HUDEP-2 (cell line): Measurements from ENCODE around the gene ST6GALNAC2.

Experiments
- DNase-seq, 76 experiments: peaks; one replicate each; lab custom pipeline; 2025; ENCODE audit not compliant: unreplicated experiment in 76 of 76; lab: John Stamatoyannopoulos, UW

Gene ST6GALNAC2

DNA sequence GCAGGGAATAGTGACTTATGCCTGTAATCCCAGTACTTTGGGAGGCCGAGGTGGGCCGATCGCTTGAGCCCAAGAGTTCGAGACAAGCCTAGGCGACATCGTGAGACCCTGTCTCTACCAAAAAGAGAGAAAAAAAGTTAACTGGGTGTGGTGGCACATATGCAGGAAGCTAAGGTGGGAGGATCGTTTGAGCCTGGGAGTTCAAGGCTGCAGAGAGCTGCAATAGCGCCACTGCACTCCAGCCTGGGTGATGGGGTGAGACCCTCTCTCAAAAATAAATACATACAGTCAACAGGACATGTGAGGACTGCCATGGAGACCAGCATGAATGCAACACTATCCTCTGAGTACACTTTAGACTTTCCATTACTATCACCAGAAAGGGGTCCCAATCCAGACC lies 15.4 kb upstream of the ST6GALNAC2 start:
- no peak for DNase-seq

- no peak for DNase-seq
These were observed 14.2 kb upstream of the ST6GALNAC2 start for GRCh38 chr17:76599694-76600460.

DNA sequence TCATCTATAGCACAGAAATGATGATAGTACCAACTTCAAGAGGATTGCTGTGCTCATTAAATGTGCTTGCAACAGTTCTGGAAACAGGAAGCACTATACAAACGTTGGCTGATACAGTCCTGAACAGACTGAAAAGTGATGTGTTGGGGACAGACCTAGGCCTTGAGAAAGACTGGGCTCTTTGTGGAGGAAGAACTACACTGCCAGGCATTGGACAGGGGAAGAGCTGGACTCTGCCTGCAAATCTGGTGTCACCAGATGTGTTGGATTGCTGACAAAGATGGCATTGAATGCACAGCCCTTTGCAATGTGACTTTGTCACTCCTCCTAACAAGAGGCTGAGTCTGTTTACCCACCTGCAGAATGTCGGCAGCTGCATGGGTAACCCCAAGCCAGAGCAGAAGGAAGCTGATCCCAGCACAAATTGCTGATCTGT lies 12.4 kb upstream of the ST6GALNAC2 start:
- DNase-seq = no peak

- DNase-seq = peak in 1 of 76 experiments; percentile 13
These were observed 11.7 kb upstream of the ST6GALNAC2 start for GRCh38 chr17:76597156-76598003.

- no peak for DNase-seq
These were observed 9.0 kb upstream of the ST6GALNAC2 start for GRCh38 chr17:76594690-76595089.

- no peak for DNase-seq
These were observed 8.3 kb upstream of the ST6GALNAC2 start for GRCh38 chr17:76593959-76594358.

DNA sequence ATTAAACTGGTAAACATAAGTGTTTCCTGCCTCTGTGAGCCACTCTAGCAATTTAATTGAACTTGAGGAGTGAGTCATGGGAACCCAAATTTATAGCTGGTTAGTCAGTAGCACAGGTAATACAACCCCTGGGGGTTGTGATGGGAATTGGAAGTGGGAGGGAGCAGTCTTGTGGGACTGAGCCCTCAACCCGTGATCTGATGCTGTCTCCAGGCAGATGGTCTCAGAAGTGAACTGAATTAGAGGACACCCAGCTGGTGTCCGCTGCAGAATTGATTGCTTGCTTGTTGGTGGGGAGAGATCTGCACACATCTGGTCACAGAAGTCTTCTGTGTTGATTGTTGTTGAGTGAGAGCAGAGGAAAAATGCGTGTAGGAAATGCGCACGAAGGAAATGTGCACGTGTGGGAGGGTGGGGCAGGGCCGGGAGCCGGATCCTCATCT lies 7.7 kb upstream of the ST6GALNAC2 start:
- DNase-seq = no peak

GRCh38 chr17:76588182-76588581 lies 2.5 kb upstream of the ST6GALNAC2 start:
- DNase-seq = no peak

GRCh38 chr17:76586741-76587487 lies 1.3 kb upstream of the ST6GALNAC2 start:
- no peak for DNase-seq

- DNase-seq = no peak
These were observed 519 bp downstream of the ST6GALNAC2 start for GRCh38 chr17:76585033-76585648.

DNA sequence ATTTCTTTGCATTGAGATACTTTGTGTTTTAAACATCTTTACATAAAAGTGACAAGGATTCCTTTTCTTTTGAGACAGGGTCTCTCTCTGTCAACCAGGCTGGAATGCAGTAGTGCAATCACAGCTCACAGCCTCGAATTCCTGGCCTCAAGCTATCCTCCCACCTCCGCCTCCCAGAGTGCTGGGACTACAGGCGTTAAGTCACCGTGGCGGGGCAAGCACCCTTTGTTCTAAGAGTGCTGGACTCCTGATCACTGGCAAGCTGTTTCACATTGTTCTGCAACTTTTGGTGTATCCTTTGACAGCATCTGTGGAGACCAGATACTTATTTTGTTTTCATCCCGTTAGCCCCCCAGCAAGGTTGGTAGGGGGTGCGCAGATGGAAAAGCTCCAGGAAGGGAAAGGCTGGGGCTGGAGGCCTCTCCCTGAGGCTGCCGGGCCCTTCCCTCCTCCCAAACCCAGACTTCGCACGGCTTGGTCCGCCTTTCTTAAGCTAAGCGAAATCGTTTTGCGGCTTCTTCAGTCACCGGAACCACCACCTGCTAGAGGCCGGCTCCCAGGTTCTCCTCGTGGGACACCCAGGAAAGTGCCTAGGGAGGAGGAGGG lies 1.1 kb downstream of the ST6GALNAC2 start:
- DNase-seq = no peak

GRCh38 chr17:76582660-76583059 lies 3.0 kb downstream of the ST6GALNAC2 start:
- no peak for DNase-seq

DNA sequence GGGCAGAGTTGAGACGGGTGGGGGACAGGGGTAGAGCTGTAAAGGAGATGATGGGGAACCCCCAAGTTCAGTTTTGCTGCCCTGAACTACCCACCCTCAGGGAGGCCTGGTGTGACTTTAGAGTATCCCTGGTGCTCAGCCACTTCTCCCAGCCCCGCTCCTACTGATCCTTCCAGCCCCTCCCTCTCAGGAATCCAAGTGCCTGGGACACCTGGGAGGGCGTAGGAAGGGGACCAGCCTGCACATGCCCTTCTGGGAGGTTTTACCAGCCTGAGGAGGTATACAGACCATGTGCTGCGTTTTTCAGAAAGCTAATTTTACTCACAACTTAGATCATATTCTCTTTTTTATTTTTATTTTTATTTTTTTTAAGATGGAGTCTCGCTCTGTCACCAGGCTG lies 4.1 kb downstream of the ST6GALNAC2 start:
- no peak for DNase-seq

DNA sequence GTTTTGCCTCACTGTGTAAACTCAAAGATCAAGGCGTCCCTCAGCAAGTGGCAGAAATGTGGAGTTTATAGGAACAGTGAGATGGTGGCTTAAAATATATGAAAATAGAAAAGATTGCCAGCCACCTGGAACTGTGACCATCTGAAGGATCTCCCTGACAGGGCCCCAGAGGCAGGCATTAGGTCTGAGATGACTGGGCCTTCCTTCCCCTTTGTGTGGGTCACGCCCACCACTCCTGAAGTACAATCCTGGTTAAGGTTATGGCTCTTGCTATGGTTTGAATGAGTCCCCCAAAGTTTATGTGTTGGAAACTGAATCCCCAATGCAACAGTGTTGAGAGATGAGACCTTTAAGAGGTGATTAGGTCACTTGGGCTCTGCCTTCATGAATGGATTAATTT lies 6.4 kb downstream of the ST6GALNAC2 start:
- no peak for DNase-seq

DNA sequence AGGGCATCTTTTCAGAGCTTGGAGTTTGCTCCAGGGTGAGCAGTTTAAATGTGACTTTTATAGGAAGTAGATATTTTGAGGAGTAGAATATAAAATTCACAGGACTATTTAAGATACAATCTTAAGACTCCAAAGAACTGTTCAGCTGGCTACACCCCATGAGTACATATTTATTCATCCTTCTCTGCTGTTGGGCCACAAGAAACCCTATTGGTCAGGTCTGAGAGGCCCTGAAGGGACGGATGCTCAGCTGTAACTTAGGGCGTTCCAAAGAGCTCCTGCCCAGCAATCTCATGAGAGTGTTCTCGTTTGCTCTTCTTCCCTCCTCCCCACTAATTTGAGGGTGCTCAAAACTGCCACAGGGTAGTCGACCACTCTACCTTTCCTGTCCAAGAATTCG lies 7.3 kb downstream of the ST6GALNAC2 start:
- DNase-seq = no peak

GRCh38 chr17:76577876-76578275 lies 7.8 kb downstream of the ST6GALNAC2 start:
- DNase-seq = no peak

DNA sequence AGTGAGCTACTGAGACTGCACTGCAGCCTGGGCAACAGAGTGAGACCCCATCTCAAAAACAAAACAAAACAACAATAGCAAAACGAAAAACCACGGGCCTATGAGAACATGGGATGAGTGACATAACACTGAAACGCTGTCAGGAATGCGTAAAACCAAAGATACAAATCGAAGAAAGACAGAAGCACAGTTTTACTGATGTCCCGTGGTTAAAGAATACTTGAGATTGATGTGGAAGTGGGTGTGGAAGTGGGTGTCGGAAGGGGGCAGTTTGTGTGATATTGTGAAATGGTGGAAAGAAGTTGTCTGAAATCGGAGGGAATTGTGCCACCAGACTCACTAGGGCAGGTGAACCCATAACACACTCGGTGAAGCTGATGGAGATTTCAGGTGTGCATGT lies 9.5 kb downstream of the ST6GALNAC2 start:
- DNase-seq = no peak

GRCh38 chr17:76575570-76575969 lies 10.1 kb downstream of the ST6GALNAC2 start:
- no peak for DNase-seq

DNA sequence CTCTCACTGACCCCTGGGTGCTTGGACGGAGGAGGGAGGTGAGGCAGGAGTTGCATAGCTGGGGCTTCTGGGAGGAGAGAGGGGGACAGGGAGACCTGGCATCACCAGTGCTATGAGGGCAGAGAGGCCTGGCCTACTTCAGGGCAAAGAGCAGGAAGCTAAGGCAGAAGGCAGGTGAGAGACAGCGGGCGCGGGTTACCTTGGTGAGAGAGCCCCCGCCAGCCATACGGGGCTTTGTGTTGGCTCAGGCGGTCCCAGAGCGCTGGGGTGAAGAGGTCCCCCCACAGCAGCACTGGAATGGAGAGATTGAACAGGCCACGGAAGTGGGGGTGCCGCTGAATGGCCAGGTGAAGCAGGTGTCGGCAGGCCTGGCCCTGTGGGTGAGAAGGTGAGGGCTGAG lies 11.5 kb downstream of the ST6GALNAC2 start:
- no peak for DNase-seq

GRCh38 chr17:76573096-76573495 lies 12.6 kb downstream of the ST6GALNAC2 start:
- DNase-seq = no peak
